Measurements from ENCODE around the gene SNX6.

DNA sequence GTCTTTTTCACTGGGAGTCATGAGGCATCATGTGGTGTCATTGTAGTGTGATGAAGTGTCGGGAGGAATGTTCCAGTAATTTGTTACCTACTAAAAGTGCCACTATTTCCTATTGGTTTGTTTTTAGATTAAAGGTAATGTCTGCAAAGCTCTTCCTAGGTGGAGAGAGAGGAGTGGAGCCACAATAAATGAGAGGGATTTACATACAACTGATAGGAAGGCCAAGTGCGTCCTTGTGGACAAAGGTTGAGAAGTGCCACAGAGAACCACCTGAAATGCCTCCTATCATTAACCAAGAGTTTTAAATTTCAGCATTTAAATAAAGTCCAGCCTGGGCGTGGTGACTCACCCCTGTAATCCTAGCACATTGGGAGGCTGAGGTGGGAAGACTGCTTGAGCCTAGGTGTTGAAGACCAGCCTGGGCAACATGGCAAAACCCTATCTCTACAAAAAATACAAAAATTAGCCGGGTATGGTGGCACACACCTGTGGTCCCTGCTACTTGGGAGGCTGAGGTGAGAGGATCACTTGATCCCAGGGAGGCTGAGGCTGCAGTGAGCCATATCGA is 2.5 kb upstream of the SNX6 start:
- TF ChIP-seq, protein P1, sequence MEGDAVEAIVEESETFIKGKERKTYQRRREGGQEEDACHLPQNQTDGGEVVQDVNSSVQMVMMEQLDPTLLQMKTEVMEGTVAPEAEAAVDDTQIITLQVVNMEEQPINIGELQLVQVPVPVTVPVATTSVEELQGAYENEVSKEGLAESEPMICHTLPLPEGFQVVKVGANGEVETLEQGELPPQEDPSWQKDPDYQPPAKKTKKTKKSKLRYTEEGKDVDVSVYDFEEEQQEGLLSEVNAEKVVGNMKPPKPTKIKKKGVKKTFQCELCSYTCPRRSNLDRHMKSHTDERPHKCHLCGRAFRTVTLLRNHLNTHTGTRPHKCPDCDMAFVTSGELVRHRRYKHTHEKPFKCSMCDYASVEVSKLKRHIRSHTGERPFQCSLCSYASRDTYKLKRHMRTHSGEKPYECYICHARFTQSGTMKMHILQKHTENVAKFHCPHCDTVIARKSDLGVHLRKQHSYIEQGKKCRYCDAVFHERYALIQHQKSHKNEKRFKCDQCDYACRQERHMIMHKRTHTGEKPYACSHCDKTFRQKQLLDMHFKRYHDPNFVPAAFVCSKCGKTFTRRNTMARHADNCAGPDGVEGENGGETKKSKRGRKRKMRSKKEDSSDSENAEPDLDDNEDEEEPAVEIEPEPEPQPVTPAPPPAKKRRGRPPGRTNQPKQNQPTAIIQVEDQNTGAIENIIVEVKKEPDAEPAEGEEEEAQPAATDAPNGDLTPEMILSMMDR (IDR thresholded peaks at IDR 0.05), result no peak
- TF ChIP-seq POLR2A (IDR thresholded peaks at IDR 0.05), result no peak
